ENCODE results near the gene TRPM7. TPM values are rescaled to one million over a fixed set of nuclear protein-coding genes. Genes with fewer than 3 reads are reported as not detected.
"Not testable (repeated sequence)": the region's sequence is repeated elsewhere in the genome, so short reads cannot be mapped to it uniquely, and the experiment has no call there.

TRPM7 gene
- total and polyA plus RNA-seq, 9 of the 15 experiments (the other 6 are each of a cell fraction or from before 2014, with no cell fraction given) = 12.3 to 59.2 (median 31.5) TPM

DNA sequence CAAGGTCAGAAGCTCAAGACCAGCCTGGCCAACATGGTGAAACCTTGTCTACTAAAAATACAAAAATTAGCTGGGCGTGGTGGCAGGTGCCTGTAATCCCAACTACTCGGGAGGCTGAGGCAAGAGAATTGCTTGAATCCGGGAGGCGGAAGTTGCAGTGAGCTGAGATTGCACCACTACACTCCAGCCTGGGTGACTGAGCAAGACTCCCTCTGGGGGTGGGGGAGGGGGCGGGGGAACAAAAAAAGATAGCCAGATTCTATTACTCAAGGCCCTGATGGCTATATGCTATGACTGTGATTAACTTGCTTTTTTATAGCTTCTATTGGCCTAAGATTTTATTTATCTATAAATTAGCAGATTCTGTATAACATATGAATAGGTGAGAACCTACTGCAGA is 112.8 kb downstream of the TRPM7 start:
- H3K9ac ChIP-seq (ENCODE audit: insufficient read depth in 1 of 2, low read depth in 2 of 2, low read length in 2 of 2); H3K27me3 ChIP-seq (ENCODE audit: control insufficient read depth in 2 of 2, insufficient read depth in 2 of 2, low read length in 2 of 2); DNase-seq (ENCODE audit: extremely low read depth in 1 of 4, low spot score in 3 of 4); H3K9me3 ChIP-seq (replicated peaks; ENCODE audit: control insufficient read depth, insufficient read depth, low read depth, low read length); BruUV-seq (replicated peaks); H3K79me2 ChIP-seq (ENCODE audit: control insufficient read depth, insufficient read depth, low read length); H3K4me3 ChIP-seq; H3K4me1 ChIP-seq (replicated peaks in 1 of 2; ENCODE audit: control insufficient read depth in 2 of 2, insufficient read depth in 2 of 2, low read length in 2 of 2); H2AFZ ChIP-seq (ENCODE audit: low read depth, low read length); H3K9me1 ChIP-seq (ENCODE audit: control insufficient read depth, insufficient read depth, low read length); in situ Hi-C loops (cut with MboI); FAIRE-seq; intact Hi-C loops (cut with micrococcal nuclease); CTCF ChIA-PET (ENCODE audit: low intra/inter-chr PET ratio); ATAC-seq; H3K27ac ChIP-seq (ENCODE audit: extremely low read depth, low read depth, low read length); H4K20me1 ChIP-seq (replicated peaks; ENCODE audit: control insufficient read depth, insufficient read depth, low read length); H3K4me2 ChIP-seq (ENCODE audit: insufficient read depth, low read length): not testable (repeated sequence)
- 88% methylated on average over 3 of the region's 5 CpGs for WGBS (ENCODE audit: insufficient coverage, low coverage, missing lambda C conversion rate)
- peaks cover 90% of the 10 kb centered on the region for H3K36me3 ChIP-seq (ENCODE audit: control insufficient read depth, insufficient read depth, low read length)
- POLR2A ChIA-PET = interaction anchor here (1.4 kb wide), 1 partner anchor 11 kb away, joined by 3 read pairs; no protein-coding TSS in a partner anchor

- H3K4me3 ChIP-seq = no peak overlapping the region
- no peak for DNase-seq (ENCODE audit: extremely low read depth in 1 of 4, low spot score in 3 of 4)
- FAIRE-seq = no peak
These were observed 122.8 kb downstream of the TRPM7 start for GRCh38 chr15:50563756-50564155.

More at GRCh38 chr15:50563756-50564155, 122.8 kb downstream of the TRPM7 start:
- no peak for ATAC-seq
- Histone ChIP-seq H3K9me3 (replicated peaks; ENCODE audit: control insufficient read depth, insufficient read depth, low read depth, low read length) (no peaks in the 10 kb centered on the region), H3K27ac (ENCODE audit: extremely low read depth, low read depth, low read length) (no peak overlapping the region), H3K9me1 (ENCODE audit: control insufficient read depth, insufficient read depth, low read length) (no peaks in the 10 kb centered on the region), H3K4me2 (ENCODE audit: insufficient read depth, low read length) (no peak overlapping the region), H3K27me3 (ENCODE audit: control insufficient read depth in 2 of 2, insufficient read depth in 2 of 2, low read length in 2 of 2) (no peaks in the 10 kb centered on the region), H4K20me1 (replicated peaks; ENCODE audit: control insufficient read depth, insufficient read depth, low read length) (no peaks in the 10 kb centered on the region), H2AFZ (ENCODE audit: low read depth, low read length) (no peak overlapping the region), H3K9ac (ENCODE audit: insufficient read depth in 1 of 2, low read depth in 2 of 2, low read length in 2 of 2) (no peak overlapping the region), H3K79me2 (ENCODE audit: control insufficient read depth, insufficient read depth, low read length) (no peaks in the 10 kb centered on the region), H3K4me1 (replicated peaks in 1 of 2; ENCODE audit: control insufficient read depth in 2 of 2, insufficient read depth in 2 of 2, low read length in 2 of 2) (no peaks in the 10 kb centered on the region), H3K36me3 (ENCODE audit: control insufficient read depth, insufficient read depth, low read length) (peaks cover 72% of the 10 kb centered on the region; the same call in 2 of the 3 replicates)
- intact Hi-C loops (cut with micrococcal nuclease) = no loop called here
- BruUV-seq (replicated peaks) = no TSS peak
- no peak for TF ChIP-seq HMG20A (CRISPR knock-in tag; conservative IDR thresholded peaks at IDR 0.05)
- no peak for TF ChIP-seq SMARCA4 (IDR thresholded peaks at IDR 0.05)
- no peak for TF ChIP-seq TRIM25 (IDR thresholded peaks at IDR 0.05; ENCODE audit: borderline replicate concordance)
- TF ChIP-seq MBD2 (IDR thresholded peaks at IDR 0.05; ENCODE audit: borderline replicate concordance, low read depth) = no peak
- WGBS (ENCODE audit: insufficient coverage, low coverage, missing lambda C conversion rate) = 96% methylated on average over 4 of the region's 4 CpGs
- ChIA-PET CTCF (ENCODE audit: low intra/inter-chr PET ratio) (no interaction called here), POLR2A (interaction anchor here (1.2 kb wide), 1 partner anchor 9 kb away, joined by 4 read pairs; no protein-coding TSS in a partner anchor)
- in situ Hi-C loops (cut with MboI) = no loop called here
